PC-3 (cell line): ENCODE results near the gene MAP1B. TPM values are rescaled to one million over a fixed set of nuclear protein-coding genes. Genes with fewer than 3 reads are reported as not detected.

Experiments
- ATAC-seq: fragments of 200-7000 bp; cut with Tn5 transposase; 2 replicates; pipeline ENCODE4 v1.9.1; 2020; ENCODE audit warnings: mild to moderate bottlenecking, moderate library complexity
- BruUV-seq: library from RNA; stranded (reverse); fragments of 400-500 nt; replicated peaks from 2 replicates; lab custom pipeline; 2021; lab: Mats Ljungman, UMichigan
- CTCF ChIA-PET: fragments of 300-600 bp; sonication (Branson Sonifier 250); formaldehyde crosslinking; loops from one replicate; lab custom pipeline; 2022; ENCODE audit warnings: antibody characterized with exemption; lab: Charles Lee
- POLR2A ChIA-PET: fragments of 300-600 bp; sonication (Branson Sonifier 250); formaldehyde crosslinking; loops from one replicate; lab custom pipeline; 2022; ENCODE audit warnings: antibody characterized with exemption; ENCODE audit not compliant: unreplicated experiment; lab: Charles Lee
- DNase-seq: peaks from one replicate; pipeline ENCODE4 v3.0.0-alpha.2; 2015
- H2AFZ ChIP-seq: fragments of 300-600 bp; sonication (generic); 2 replicates; pipeline ENCODE4 v1.6.0; 2016; ENCODE audit warnings: antibody characterized with exemption, low read length
- H3F3A ChIP-seq: fragments of 300-600 bp; sonication (generic); one replicate; pipeline ENCODE4 v1.6.0; 2017; ENCODE audit warnings: antibody characterized with exemption, low read length, control low read depth, mild to moderate bottlenecking; ENCODE audit not compliant: unreplicated experiment
- H3K27ac ChIP-seq: fragments of 300-600 bp; sonication (generic); 2 replicates; pipeline ENCODE4 v1.5.1; 2016; ENCODE audit warnings: mild to moderate bottlenecking, low read length
- H3K27me3 ChIP-seq: fragments of 300-600 bp; sonication (generic); 2 replicates; pipeline ENCODE4 v1.6.1; 2016; ENCODE audit warnings: low read length, mixed read lengths
- H3K36me3 ChIP-seq: fragments of 300-600 bp; sonication (generic); 2 replicates; pipeline ENCODE4 v1.6.1; 2016; ENCODE audit warnings: low read depth, mixed run types, low read length, mixed read lengths
- H3K4me1 ChIP-seq: fragments of 300-600 bp; sonication (generic); 2 replicates; pipeline ENCODE4 v1.5.1; 2016; ENCODE audit warnings: low read length; ENCODE audit not compliant: insufficient read depth
- H3K4me2 ChIP-seq: fragments of 300-600 bp; sonication (generic); 2 replicates; pipeline ENCODE4 v1.6.0; 2016; ENCODE audit warnings: low read length
- H3K4me3 ChIP-seq: fragments of 300-600 bp; sonication (generic); 2 replicates; pipeline ENCODE4 v1.5.1; 2016; ENCODE audit warnings: mild to moderate bottlenecking, low read length, mixed read lengths
- H3K79me2 ChIP-seq: fragments of 300-600 bp; sonication (generic); 2 replicates; pipeline ENCODE4 v1.6.1; 2017; ENCODE audit warnings: low read length, mixed read lengths
- H3K9ac ChIP-seq: fragments of 300-600 bp; sonication (generic); 2 replicates; pipeline ENCODE4 v1.6.0; 2016; ENCODE audit warnings: mild to moderate bottlenecking, low read length
- H3K9me2 ChIP-seq: fragments of 300-600 bp; sonication (generic); replicated peaks from 2 replicates; pipeline ENCODE4 v1.6.1; 2016; ENCODE audit warnings: mixed run types, low read length, mixed read lengths
- H3K9me3 ChIP-seq: fragments of 300-600 bp; sonication (generic); 2 replicates; pipeline ENCODE4 v1.6.1; 2016; ENCODE audit warnings: low read length, mixed read lengths
- H4K20me1 ChIP-seq: fragments of 300-600 bp; sonication (generic); 2 replicates; pipeline ENCODE4 v1.6.1; 2016; ENCODE audit warnings: low read length, mixed read lengths
- CTCF ChIP-seq: fragments of 300-600 bp; sonication (generic); conservative IDR thresholded peaks from 2 replicates; pipeline ENCODE4 v1.5.1; 2017; ENCODE audit warnings: antibody characterized with exemption, low read depth, mild to moderate bottlenecking, low read length
- EZH2 ChIP-seq: fragments of 300-600 bp; sonication (generic); IDR thresholded peaks from one replicate; pipeline ENCODE4 v1.6.1; 2017; ENCODE audit warnings: antibody characterized with exemption, mild to moderate bottlenecking, low read length; ENCODE audit not compliant: unreplicated experiment
- EZH2phosphoT487 ChIP-seq: fragments of 300-600 bp; sonication (generic); IDR thresholded peaks from 2 replicates; pipeline ENCODE4 v1.6.1; 2018; ENCODE audit warnings: mild to moderate bottlenecking, antibody characterized with exemption, low read length, borderline replicate concordance
- intact Hi-C: fragments of 100-400 bp; cut with micrococcal nuclease; formaldehyde crosslinking; loops from 2 replicates; pipeline ENCODE4 v1.9.0; 2023
- total RNA-seq: library from RNA; depleted of rRNA; stranded (reverse); fragments of >200 nt; gene quantifications from 2 replicates; pipeline ENCODE4 v1.2.3, GENCODE V29; 2014

Gene MAP1B
- total RNA-seq, 1 experiment from 2014 or later: 12.8 TPM

GRCh38 chr5:72204946-72205345 lies 97.7 kb downstream of the MAP1B start:
- Histone ChIP-seq H3K4me3 (no peak overlapping the region), H3F3A (no peaks in the 10 kb centered on the region), H4K20me1 (no peaks in the 10 kb centered on the region), H3K27ac (no peak overlapping the region), H3K9me3 (no peaks in the 10 kb centered on the region), H3K9me2 (no peaks in the 10 kb centered on the region), H3K4me2 (no peak overlapping the region), H2AFZ (no peak overlapping the region), H3K9ac (no peak overlapping the region), H3K79me2 (no peaks in the 10 kb centered on the region), H3K4me1 (no peaks in the 10 kb centered on the region), H3K36me3 (peaks cover 9% of the 10 kb centered on the region; the same call in 1 of the 2 replicates), H3K27me3 (no peaks in the 10 kb centered on the region)
- ChIA-PET POLR2A (no interaction called here), CTCF (interaction anchor here (0.7 kb wide), 1 partner anchor 990 kb away, joined by 3 read pairs; no protein-coding TSS in a partner anchor)
- intact Hi-C loops: no loop called here
- BruUV-seq: no TSS peak
- no peak for TF ChIP-seq EZH2
- TF ChIP-seq EZH2phosphoT487: no peak
- no peak for TF ChIP-seq CTCF
- DNase-seq: no peak
- no peak for ATAC-seq

DNA sequence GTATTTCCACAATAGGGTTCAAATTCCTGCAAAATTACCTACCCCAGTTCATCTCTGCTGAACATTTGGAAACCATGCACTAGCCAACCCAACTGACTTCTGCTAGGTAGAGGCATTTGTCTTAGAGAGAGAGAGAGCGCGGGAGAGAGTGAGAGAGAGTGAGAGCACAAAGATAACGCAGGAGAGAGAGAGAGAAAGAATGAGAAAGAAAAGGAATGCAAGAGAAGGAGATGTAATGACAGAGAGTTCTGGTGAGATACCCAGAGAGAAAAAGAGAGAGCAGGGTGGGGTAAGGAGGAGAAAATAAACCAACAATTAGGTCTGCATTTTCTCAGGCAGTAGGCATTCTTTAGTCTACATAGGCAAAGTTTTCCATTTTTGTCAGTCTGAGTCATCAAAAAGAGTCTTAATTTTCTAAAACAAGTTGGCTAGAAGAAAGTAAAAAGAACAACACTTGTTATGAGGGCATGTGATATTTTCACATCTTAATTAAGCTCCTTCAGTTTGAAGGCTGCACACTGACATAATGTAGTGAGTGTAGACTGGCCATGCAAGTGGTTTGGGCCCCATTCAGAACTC lies 98.2 kb downstream of the MAP1B start:
- no peak for ATAC-seq
- Histone ChIP-seq H3K4me1 (peaks cover under 1% of the 10 kb centered on the region), H3K4me2 (no peak overlapping the region), H3K4me3 (no peak overlapping the region), H3K9me2 (no peaks in the 10 kb centered on the region), H4K20me1 (no peaks in the 10 kb centered on the region), H2AFZ (no peak overlapping the region), H3K27me3 (no peaks in the 10 kb centered on the region), H3K36me3 (peaks cover 9% of the 10 kb centered on the region; the same call in 1 of the 2 replicates), H3K27ac (no peak overlapping the region), H3K79me2 (no peaks in the 10 kb centered on the region), H3F3A (no peaks in the 10 kb centered on the region), H3K9me3 (no peaks in the 10 kb centered on the region), H3K9ac (no peak overlapping the region)
- intact Hi-C loops: no loop called here
- no peak for DNase-seq
- TSS peak; percentile 32 for BruUV-seq
- ChIA-PET CTCF (no interaction called here), POLR2A (no interaction called here)
- no peak for TF ChIP-seq CTCF
- no peak for TF ChIP-seq EZH2
- TF ChIP-seq EZH2phosphoT487: no peak

DNA sequence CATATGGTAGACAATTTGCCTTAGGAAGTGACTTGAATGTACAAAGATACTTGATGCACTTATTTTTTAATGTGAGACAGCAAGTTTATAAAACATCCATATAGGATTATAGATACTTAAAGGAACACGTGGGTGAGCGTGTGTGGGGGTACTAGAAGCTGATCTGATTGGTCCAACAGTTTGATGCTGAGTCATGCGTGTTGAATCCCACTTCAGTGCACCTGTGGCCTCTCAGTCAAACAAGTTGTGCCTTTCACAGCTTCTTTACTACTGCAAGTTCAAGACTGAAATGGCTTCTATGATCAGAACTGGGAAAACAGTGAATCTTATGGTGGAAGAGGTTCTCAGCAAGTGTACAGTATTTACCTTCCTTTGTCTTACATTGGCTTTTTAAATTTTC lies 98.9 kb downstream of the MAP1B start:
- peaks cover 9% of the 10 kb centered on the region; the same call in 1 of the 2 replicates for H3K36me3 ChIP-seq
- TF ChIP-seq EZH2 (no peak), EZH2phosphoT487 (no peak), CTCF (no peak)
- H3K4me1 ChIP-seq: peaks cover 7% of the 10 kb centered on the region
- BruUV-seq: no TSS peak
- no peak overlapping the region for H3K9ac ChIP-seq
- no peaks in the 10 kb centered on the region for H3K9me3 ChIP-seq
- H4K20me1 ChIP-seq: no peaks in the 10 kb centered on the region
- intact Hi-C loops: no loop called here
- no peak for ATAC-seq
- H3K4me2 ChIP-seq: no peak overlapping the region
- H3F3A ChIP-seq: no peaks in the 10 kb centered on the region
- no peaks in the 10 kb centered on the region for H3K27me3 ChIP-seq
- H3K4me3 ChIP-seq: no peak overlapping the region
- ChIA-PET CTCF (no interaction called here), POLR2A (no interaction called here)
- H3K27ac ChIP-seq: no peak overlapping the region
- H3K79me2 ChIP-seq: no peaks in the 10 kb centered on the region
- no peak overlapping the region for H2AFZ ChIP-seq
- DNase-seq: no peak
- no peaks in the 10 kb centered on the region for H3K9me2 ChIP-seq
